Measurements from ENCODE around the gene HAL.

HAL gene

GRCh38 chr12:95989504-95990123 lies 6.5 kb downstream of the HAL start:
- TF ChIP-seq ZNF645 (tag by site-specific recombination; IDR thresholded peaks at IDR 0.05) (no peak), ZNF660 (tag by site-specific recombination; IDR thresholded peaks at IDR 0.05) (no peak), ZNF423 (tag by site-specific recombination; IDR thresholded peaks at IDR 0.05) (no peak), ZNF324 (tag by site-specific recombination; IDR thresholded peaks at IDR 0.05) (no peak), ZNF16 (tag by site-specific recombination; IDR thresholded peaks at IDR 0.05; ENCODE audit: low read depth) (no peak), ZNF2 (tag by site-specific recombination; IDR thresholded peaks at IDR 0.05) (no peak), ZNF776 (tag by site-specific recombination; IDR thresholded peaks at IDR 0.05; ENCODE audit: borderline replicate concordance) (no peak), ZNF555 (tag by site-specific recombination; conservative IDR thresholded peaks at IDR 0.05) (no peak), ZSCAN4 (tag by site-specific recombination; IDR thresholded peaks at IDR 0.05) (no peak), ZSCAN5A (tag by site-specific recombination; IDR thresholded peaks at IDR 0.05) (no peak), KLF1 (tag by site-specific recombination; IDR thresholded peaks at IDR 0.05) (no peak), SALL2 (tag by site-specific recombination; IDR thresholded peaks at IDR 0.05; ENCODE audit: borderline replicate concordance) (no peak), ZNF223 (tag by site-specific recombination; IDR thresholded peaks at IDR 0.05) (no peak), ZNF530 (tag by site-specific recombination; IDR thresholded peaks at IDR 0.05; ENCODE audit: low read depth) (no peak), ZNF560 (tag by site-specific recombination; IDR thresholded peaks at IDR 0.05; ENCODE audit: borderline replicate concordance) (no peak), ZNF341 (tag by site-specific recombination; IDR thresholded peaks at IDR 0.05; ENCODE audit: low read depth) (no peak), ELK4 (IDR thresholded peaks at IDR 0.05; ENCODE audit: borderline replicate concordance, low read depth, low read length) (no peak), ZNF202 (tag by site-specific recombination; IDR thresholded peaks at IDR 0.05; ENCODE audit: borderline replicate concordance) (no peak), ZNF426 (tag by site-specific recombination; IDR thresholded peaks at IDR 0.05) (no peak)
- TF ChIP-seq, protein P1, sequence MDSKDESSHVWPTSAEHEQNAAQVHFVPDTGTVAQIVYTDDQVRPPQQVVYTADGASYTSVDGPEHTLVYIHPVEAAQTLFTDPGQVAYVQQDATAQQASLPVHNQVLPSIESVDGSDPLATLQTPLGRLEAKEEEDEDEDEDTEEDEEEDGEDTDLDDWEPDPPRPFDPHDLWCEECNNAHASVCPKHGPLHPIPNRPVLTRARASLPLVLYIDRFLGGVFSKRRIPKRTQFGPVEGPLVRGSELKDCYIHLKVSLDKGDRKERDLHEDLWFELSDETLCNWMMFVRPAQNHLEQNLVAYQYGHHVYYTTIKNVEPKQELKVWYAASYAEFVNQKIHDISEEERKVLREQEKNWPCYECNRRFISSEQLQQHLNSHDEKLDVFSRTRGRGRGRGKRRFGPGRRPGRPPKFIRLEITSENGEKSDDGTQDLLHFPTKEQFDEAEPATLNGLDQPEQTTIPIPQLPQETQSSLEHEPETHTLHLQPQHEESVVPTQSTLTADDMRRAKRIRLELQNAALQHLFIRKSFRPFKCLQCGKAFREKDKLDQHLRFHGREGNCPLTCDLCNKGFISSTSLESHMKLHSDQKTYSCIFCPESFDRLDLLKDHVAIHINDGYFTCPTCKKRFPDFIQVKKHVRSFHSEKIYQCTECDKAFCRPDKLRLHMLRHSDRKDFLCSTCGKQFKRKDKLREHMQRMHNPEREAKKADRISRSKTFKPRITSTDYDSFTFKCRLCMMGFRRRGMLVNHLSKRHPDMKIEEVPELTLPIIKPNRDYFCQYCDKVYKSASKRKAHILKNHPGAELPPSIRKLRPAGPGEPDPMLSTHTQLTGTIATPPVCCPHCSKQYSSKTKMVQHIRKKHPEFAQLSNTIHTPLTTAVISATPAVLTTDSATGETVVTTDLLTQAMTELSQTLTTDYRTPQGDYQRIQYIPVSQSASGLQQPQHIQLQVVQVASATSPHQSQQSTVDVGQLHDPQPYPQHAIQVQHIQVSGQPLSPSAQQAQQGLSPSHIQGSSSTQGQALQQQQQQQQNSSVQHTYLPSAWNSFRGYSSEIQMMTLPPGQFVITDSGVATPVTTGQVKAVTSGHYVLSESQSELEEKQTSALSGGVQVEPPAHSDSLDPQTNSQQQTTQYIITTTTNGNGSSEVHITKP (tag by site-specific recombination; IDR thresholded peaks at IDR 0.05), result no peak
- Histone ChIP-seq H3K27ac (ENCODE audit: extremely low read depth, low read depth, low read length) (no peak overlapping the region), H3K4me1 (ENCODE audit: control insufficient read depth, insufficient read depth, low read length) (no peaks in the 10 kb centered on the region), H3K4me3 (ENCODE audit: low read depth, low read length) (no peak overlapping the region), H3K9me3 (ENCODE audit: control insufficient read depth, insufficient read depth, low read depth, low read length) (no peaks in the 10 kb centered on the region), H3K36me3 (ENCODE audit: control insufficient read depth in 2 of 2, insufficient read depth in 1 of 2, low read length in 2 of 2) (no peaks in the 10 kb centered on the region)
- CTCF ChIA-PET, result interaction anchor here (0.6 to 4.5 kb wide), 5 partner anchors 9 to 171 kb away, joined by 3 to 22 read pairs (median 3); no protein-coding TSS in a partner anchor
- POLR2A ChIA-PET, result no interaction called here
